ENCODE measurements around the gene TRIM65. TPM values are rescaled to one million over a fixed set of nuclear protein-coding genes. Genes with fewer than 3 reads are reported as not detected.

TRIM65 gene
- total RNA-seq, 2 donors from 2014 or later = 27.5 to 28.1 TPM

- no peak for TF ChIP-seq POLR2AphosphoS5 (IDR thresholded peaks at IDR 0.05)
- no peak for TF ChIP-seq POLR2A (IDR thresholded peaks at IDR 0.05)
- no peak for TF ChIP-seq CTCF (IDR thresholded peaks at IDR 0.05)
- Histone ChIP-seq H3K27me3 (replicated peaks; ENCODE audit: insufficient read depth) (no peaks in the 10 kb centered on the region), H3K9me3 (no peaks in the 10 kb centered on the region), H3K27ac (no peak overlapping the region), H3K4me1 (replicated peaks) (peaks cover 2% of the 10 kb centered on the region), H3K36me3 (peaks cover 9 to 18% of the 10 kb centered on the region in 2 donors), H3K4me3 (no peak overlapping the region)
- no peak for DNase-seq (ENCODE audit: low spot score)
- WGBS = 80% methylated on average over 8 of the region's 8 CpGs
- intact Hi-C loops (cut with DNase I) = loop anchor here (5.0 kb wide), 1 partner anchor 111 kb away; no protein-coding TSS in a partner anchor
These were observed 1.3 kb upstream of the TRIM65 start for GRCh38 chr17:75898065-75898464.

- DNase-seq (ENCODE audit: low spot score) = no peak
- intact Hi-C loops (cut with DNase I) = loop anchor here (2.0 to 5.0 kb wide), 2 partner anchors 41 to 110 kb away; no protein-coding TSS in a partner anchor
- H3K27me3 ChIP-seq (replicated peaks; ENCODE audit: insufficient read depth) = no peaks in the 10 kb centered on the region
These were observed 639 bp upstream of the TRIM65 start for GRCh38 chr17:75897160-75898019.

GRCh38 chr17:75895370-75896155 lies 1.2 kb downstream of the TRIM65 start:
- WGBS = 27% methylated on average over 28 of the region's 28 CpGs
- H3K27ac ChIP-seq = peak overlapping the region; percentile 81 to 92
- peak overlapping the region; percentile 77 to 80 for H3K4me3 ChIP-seq
- peaks cover 0 to 10% of the 10 kb centered on the region in 2 donors for H3K36me3 ChIP-seq
- H3K4me1 ChIP-seq (replicated peaks) = peaks cover 2% of the 10 kb centered on the region
- no peak for DNase-seq (ENCODE audit: low spot score)
- intact Hi-C loops (cut with DNase I) = loop anchor here (2.0 to 5.0 kb wide), 2 partner anchors 39 to 108 kb away; no protein-coding TSS in a partner anchor
- no peaks in the 10 kb centered on the region for H3K27me3 ChIP-seq (replicated peaks; ENCODE audit: insufficient read depth)
- no peak for TF ChIP-seq POLR2AphosphoS5 (IDR thresholded peaks at IDR 0.05)
- peak in 1 of 4 experiments; percentile 15 for TF ChIP-seq CTCF (IDR thresholded peaks at IDR 0.05)
- H3K9me3 ChIP-seq = no peaks in the 10 kb centered on the region

More at GRCh38 chr17:75897160-75898019, 639 bp upstream of the TRIM65 start:
- 53% methylated on average over 36 of the region's 37 CpGs for WGBS
- TF ChIP-seq POLR2AphosphoS5 (IDR thresholded peaks at IDR 0.05) (no peak), POLR2A (IDR thresholded peaks at IDR 0.05) (no peak), CTCF (IDR thresholded peaks at IDR 0.05) (no peak)
- Histone ChIP-seq H3K27ac (peak overlapping the region; percentile 81 to 92), H3K9me3 (no peaks in the 10 kb centered on the region), H3K4me1 (replicated peaks) (peaks cover 2% of the 10 kb centered on the region), H3K4me3 (peak overlapping the region; percentile 77 to 80), H3K36me3 (peaks cover 9 to 11% of the 10 kb centered on the region in 2 donors)

GRCh38 chr17:75894049-75894733 lies 2.6 kb downstream of the TRIM65 start:
- intact Hi-C loops (cut with DNase I) = loop anchor here (5.0 kb wide), 1 partner anchor 132 kb away; no protein-coding TSS in a partner anchor
- WGBS = 81% methylated on average over 22 of the region's 22 CpGs
- H3K9me3 ChIP-seq = no peaks in the 10 kb centered on the region
- peaks cover 0 to 10% of the 10 kb centered on the region in 2 donors for H3K36me3 ChIP-seq
- no peak overlapping the region for H3K4me3 ChIP-seq
- TF ChIP-seq POLR2A (IDR thresholded peaks at IDR 0.05) (no peak), CTCF (IDR thresholded peaks at IDR 0.05) (no peak), POLR2AphosphoS5 (IDR thresholded peaks at IDR 0.05) (no peak)
- H3K27me3 ChIP-seq (replicated peaks; ENCODE audit: insufficient read depth) = no peaks in the 10 kb centered on the region
- peaks cover 2% of the 10 kb centered on the region for H3K4me1 ChIP-seq (replicated peaks)
- no peak for DNase-seq (ENCODE audit: low spot score)
- H3K27ac ChIP-seq = no peak overlapping the region
